ENCODE measurements around the gene DNM3.

The DNM3 gene

GRCh38 chr1:172118618-172119017 lies 277.3 kb downstream of the DNM3 start:
- DNase-seq = no peak

DNA sequence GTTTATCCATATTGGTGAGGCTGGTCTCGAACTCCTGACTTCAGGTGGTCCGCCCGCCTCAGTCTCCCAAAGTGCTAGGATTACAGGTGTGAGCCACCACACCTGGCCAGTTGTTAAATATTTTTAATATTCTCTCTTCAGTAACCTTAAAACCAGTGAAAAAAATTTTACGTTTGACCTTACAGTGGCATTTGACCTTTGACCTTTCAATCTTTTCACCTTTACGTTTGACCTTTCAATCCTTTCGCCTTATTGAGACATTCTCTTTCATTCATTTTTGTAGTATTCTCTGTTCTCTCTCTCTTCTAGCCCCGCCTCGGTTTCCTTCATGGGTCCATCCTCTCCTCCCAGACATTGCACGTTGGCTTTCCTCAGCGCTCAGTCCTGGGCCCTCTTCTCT lies 277.9 kb downstream of the DNM3 start:
- no peak for DNase-seq

DNA sequence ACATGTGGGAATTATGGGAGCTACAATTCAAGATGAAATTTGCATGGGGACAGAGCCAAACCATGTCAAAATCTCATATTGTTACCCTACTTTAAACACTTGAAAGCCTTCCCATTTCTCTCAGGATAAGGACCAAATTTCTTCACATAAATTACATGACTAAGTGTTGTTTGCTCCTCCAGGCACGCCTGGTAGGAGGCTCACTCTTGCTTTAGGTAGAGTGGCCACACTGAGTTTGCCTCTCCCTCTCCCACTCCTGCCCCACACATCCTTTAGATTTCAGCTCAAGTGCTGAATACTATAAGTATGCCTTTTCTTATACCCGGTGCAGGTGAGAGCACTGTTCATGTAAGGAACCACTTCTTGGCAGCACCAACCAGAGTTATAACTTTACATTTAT lies 279.1 kb downstream of the DNM3 start:
- no peak for DNase-seq

DNA sequence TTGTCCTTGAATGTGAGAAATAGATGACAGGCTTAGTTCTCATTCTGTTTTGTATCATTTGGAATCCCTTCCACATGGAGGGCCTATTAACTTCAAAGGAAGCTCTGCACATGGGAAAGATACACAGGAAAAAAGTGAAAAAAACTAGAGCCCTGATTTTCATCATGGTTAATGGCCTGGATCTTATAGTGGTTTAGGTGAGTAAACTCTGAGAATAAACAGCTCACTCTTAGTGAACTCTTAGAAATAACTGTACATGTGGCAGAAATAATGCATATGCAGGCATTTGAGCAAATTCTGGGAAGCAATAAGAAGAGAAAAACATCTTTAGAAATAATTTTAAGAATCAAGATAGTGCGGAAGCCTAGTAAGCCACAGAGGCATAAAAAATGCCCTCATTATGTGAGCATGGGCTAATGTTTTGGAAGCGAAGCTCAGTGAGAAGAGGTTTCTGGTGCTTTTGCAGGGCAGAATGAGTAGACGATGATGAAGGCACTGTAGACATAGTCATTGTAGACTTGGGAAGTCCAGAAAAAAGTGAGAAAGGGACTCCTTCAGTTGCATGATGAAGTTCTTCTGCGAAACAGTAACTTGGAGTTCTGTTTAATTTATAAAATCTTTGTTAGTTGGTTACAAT lies 279.9 kb downstream of the DNM3 start:
- DNase-seq = no peak

DNA sequence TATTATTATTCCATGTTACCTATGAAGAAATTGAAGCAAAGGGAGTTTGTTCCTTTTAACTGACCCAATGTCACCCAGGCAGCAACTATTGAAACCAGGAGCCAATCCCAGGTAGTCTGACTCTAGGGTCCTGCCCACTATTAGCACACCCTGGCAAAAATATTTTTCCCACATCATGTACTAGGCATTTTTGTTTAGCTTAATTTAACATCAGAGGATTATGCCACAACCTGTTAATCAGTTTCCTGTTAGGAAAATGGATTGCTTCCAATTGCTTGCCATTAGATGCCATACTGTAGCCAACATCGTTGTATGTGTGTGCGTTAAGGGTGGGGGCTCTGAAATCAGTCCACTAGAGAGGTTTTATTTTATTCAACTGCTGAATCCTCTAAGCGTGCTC lies 281.1 kb downstream of the DNM3 start:
- DNase-seq = no peak

DNA sequence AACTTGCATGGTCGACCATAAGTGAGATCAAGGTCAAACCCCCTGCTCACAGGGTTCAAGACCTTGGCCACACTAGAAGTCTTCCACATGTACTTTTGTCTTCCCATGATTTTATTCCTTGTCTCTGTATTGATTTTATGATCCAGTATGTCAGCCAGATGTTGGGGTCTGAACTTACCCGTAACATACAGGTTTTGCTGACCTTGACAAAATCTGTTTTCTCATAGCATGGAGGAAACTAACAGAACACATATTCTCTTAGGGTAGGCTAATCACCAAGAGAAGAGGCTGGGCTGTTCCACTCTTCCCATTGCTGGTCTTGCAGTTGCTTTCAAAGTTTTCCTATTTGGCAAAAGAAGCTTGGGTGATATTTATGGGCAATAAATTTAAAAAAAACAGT lies 284.0 kb downstream of the DNM3 start:
- no peak for DNase-seq

DNA sequence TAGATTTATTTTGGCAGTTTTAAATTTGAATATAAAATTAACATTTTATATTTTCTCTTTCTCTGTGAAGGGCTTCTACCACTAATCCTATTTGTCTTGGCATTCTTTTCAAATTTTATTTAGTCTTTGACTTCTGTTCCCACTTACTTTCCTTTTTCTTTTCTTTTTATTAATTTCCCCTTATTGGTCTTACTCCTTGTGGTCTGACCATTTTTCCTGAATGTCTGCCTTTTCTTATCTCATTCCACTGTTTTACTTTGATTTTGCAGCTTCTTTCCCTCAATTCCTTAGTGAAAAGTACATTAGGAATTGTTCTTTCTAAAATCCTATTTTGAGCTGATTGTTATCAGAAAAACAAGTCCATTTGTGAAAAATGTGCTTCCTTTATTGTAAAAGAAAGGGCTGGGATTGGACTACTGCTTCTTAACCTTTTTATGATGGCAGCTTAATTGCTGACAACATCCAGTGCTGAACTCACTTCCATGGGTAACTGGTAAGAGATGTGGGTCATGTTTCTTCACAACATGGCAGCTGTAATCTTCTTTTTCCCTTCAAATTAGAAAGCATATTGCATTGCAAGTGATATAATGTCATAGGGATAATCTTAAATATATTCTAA lies 284.6 kb downstream of the DNM3 start:
- no peak for DNase-seq

- DNase-seq = no peak
Measured at GRCh38 chr1:172132836-172133235, 291.5 kb downstream of the DNM3 start.

- DNase-seq = no peak
Measured at GRCh38 chr1:172134087-172134731, 292.9 kb downstream of the DNM3 start.

- DNase-seq = no peak
Measured at GRCh38 chr1:172135076-172135672, 293.9 kb downstream of the DNM3 start.

GRCh38 chr1:172135978-172136610 lies 294.8 kb downstream of the DNM3 start:
- no peak for DNase-seq

DNA sequence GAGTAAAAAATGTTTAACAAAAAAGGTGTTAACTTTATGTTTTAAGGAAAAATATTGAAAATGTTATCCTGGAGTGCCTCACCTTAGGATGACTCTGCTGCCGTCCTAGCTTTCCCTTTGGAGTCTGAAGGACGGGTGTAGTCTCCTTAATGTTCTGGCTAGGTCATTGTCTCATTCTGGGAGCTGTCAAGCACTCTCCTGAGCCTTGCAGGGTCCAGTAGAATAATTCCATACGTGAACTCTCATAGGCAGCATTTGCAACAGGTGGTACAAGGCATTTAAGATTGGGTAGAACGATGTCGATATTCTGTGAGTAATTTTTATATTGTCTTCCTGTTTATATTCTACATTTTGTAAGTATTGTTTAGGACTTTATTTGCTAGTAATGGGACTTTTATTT lies 295.6 kb downstream of the DNM3 start:
- no peak for DNase-seq

GRCh38 chr1:172137703-172138454 lies 296.6 kb downstream of the DNM3 start:
- DNase-seq = no peak

DNA sequence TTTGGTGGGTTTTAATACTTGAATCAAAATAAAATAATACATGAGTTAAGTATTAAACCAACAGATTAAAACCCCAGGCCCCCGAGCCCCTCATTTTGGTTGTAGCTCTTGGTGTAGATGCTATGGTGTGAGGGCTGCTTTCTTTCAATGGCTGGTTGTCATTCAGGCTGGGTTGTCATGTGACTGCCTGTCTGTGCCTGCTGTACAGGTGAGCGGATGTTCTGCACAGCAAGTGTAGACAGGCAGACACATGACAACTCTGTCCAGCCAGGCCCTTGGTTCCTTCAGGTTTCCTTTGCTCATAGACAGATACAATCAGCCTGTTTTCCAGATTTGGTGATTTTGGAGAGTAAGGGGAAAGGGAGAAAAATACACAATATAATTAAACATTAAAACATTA lies 297.3 kb downstream of the DNM3 start:
- no peak for DNase-seq

DNA sequence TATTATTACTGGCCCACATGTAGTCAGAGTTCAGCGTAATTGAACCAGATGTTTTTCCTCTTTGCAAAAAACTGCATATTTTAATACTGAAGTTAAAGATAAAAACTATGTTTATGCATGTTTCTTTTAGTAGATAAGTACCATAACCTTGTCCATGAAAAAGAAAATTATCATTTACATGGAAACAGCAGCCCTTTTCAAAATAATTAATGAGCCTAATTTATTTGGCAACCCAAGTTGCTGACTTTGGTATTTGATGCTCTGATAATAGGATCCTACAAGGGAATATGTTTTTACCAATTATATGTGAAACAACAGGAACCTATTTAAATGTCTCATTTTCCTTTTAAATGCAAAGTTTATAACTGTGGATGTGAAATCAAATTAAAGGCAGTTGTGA lies 297.9 kb downstream of the DNM3 start:
- DNase-seq = no peak

DNA sequence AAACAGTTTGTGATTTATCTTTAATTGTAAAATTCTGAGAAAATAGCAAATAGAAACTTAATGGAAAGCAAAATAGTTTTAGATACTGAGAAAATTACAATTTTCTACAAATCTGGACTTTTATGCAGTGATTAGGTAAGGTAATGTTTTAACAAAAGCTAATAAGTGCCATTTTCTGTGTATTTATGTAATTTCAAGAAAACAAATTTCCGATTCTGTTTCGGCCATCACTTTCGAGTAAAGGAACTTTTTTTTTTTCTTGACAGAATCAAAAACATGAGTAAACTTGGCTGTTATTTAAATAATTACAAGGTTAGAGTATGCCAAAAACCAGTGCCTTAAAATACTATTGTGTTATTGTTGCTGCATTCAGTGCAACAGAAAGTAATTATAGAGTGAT lies 298.8 kb downstream of the DNM3 start:
- no peak for DNase-seq

DNA sequence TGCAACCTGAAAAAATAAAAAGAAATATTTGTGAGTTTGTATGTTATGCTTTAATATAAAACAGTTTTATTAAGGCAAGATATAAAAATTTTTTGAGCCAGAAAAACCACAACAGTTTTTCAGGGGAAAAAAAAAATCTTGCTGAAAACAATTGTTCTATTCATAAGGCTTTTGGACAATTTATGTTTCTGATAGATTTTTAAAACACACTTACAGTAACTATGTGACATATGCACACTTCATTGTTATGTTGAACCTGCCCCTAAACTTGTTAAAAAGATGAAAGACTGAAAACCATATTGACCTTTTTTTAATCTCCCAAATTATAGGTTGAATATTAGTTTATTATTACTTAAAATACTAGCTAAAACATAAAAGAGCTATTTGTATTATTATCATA lies 299.3 kb downstream of the DNM3 start:
- DNase-seq = no peak

- DNase-seq = no peak
Measured at GRCh38 chr1:172141341-172141881, 300.1 kb downstream of the DNM3 start.

- no peak for DNase-seq
Measured at GRCh38 chr1:172142324-172142723, 301.0 kb downstream of the DNM3 start.

DNA sequence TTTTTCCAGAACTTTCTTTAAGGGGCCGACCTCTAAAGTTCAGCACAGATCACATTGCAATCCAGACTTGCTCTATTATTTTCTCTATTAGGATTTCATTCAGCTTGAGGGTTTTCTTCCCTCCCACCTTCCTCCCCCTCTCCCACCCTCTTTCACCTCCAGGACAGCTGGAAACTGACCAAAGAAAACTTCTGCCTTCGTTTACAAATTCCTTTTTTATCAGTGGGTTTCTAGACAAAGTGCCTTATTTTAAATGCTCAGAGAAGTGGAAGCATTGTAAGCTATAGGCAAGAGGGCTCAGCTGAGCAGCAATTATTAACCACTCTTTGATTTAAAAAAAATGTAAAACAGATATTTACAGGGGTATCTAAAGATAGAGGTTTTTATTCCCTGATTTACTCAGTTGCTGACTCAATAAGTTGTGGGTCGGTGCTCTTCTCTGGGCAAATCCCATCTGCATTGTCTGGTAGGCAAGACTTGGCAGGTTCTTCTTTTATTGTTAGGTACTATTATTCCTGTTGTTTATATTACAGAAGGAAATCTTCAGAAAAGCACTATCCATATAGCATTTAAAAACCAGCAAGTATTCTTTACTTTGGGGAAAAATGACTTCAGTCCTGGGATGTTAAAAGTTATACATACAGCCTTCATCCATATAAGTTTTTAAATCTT lies 302.2 kb downstream of the DNM3 start:
- DNase-seq = no peak

DNA sequence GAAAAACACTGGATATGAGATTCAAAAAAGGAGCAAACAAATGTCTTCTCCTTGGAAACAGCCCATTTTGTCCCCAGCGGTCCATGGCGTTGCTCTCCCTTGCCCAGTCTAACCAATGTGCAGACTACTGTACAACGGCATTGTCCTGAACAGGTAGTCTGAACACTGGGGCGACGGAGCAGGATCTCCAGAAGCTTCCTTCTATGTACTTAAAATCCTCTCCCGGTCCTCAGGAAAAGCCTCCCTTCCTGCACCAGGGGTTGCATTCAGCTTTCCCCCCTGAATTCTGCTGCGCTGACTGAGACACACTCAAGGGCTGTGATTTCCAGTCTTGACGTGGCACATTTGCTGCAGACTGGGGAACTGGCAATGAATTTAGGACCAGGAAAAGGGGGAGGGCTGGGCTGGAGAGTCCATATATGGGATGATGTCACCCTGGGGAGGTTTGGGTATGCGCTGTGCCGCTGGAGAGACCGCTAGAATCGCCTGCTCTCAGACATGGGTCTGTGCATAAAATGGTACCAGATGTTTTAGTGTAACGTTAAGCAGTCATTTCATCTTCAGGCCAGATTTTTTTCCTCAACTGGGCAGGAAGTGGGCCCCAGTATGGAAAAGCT lies 303.3 kb downstream of the DNM3 start:
- no peak for DNase-seq

DNA sequence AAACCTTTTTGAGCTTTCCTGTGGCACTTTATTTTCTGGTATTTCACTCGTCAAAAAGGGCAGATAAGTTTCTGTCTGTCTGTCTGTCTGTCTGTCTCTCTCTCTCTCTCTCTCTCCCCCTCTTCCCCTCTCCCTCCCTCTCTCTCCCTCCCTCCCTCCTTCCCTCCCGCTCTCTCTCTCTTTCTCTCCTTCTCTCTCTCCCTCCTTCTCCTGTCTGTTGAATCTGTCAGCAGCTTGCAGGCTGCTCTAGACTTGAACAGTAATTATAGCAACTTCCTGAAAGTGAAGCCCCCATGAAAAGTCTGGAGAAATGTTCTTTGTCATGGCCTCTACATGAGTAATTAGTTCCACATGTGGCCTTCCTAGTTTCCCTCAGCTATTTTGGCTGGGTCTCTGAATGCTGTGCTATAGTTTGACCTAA lies 303.9 kb downstream of the DNM3 start:
- no peak for DNase-seq

All from GF-D8 (cell line).